ENCODE measurements around the gene CSMD2. TPM values are rescaled to one million over a fixed set of nuclear protein-coding genes. Genes with fewer than 3 reads are reported as not detected.
"Not testable (repeated sequence)": the region's sequence is repeated elsewhere in the genome, so short reads cannot be mapped to it uniquely, and the experiment has no call there.

Gene CSMD2
- total RNA-seq, 1 experiment from 2014 or later, result not detected

- no peak for DNase-seq (ENCODE audit: extremely low read depth, low read depth)
Observed at GRCh38 chr1:33527934-33528333, 637.1 kb downstream of the CSMD2 start.

DNA sequence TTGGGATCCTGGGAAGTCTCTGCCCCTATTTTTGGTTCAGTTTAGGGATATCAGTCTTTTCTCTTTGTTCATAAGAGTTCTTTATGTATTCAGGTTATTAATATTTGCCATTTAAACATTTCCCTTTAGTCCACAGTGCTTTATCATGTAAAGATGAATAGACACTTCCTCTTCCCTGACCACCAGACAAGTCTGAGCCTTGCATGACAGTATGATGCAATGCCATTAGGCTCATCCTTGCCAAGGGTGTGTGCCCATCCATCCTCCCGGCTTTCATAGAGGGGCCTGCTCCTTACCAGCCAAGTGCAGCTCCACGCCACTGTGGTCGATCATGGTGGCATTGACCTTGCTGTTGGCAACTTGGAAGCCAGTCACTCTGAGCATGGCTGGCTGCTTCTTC is 640.4 kb downstream of the CSMD2 start:
- no peak for DNase-seq (ENCODE audit: extremely low read depth, low read depth)

DNA sequence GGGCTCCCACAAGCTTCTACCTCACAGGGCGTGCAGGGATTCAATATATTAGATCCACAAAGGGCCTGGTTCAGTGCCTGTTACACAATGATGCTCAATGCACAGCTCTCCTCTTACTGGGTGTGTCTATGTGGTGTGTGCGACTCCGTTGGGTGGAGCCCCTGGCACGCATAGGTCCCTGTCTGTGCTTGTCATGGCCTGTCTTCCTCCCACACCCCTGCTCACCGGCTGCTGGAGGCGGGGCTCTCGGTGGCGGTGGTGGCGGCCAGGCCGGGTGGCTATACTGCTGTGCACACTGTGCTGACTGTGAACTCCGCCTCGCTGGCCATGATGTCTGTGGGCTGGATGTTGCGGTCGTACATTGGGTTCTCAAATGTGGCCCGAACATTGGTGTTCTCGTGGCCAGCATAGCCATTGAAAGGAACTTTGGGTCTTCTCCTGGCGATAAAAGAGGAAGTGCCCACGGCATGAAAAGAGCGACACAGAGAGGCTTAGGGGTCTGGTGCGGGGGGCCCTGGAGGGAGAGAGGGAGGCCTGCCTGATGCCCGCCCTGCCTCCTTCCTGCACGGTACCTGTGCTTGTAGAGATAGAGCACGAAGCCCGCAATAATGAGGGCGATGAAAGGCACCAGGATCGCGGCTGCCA is 645.7 kb downstream of the CSMD2 start:
- DNase-seq (ENCODE audit: extremely low read depth, low read depth), result no peak

- no peak for DNase-seq (ENCODE audit: extremely low read depth, low read depth)
Observed at GRCh38 chr1:33517596-33518250, 647.3 kb downstream of the CSMD2 start.

DNA sequence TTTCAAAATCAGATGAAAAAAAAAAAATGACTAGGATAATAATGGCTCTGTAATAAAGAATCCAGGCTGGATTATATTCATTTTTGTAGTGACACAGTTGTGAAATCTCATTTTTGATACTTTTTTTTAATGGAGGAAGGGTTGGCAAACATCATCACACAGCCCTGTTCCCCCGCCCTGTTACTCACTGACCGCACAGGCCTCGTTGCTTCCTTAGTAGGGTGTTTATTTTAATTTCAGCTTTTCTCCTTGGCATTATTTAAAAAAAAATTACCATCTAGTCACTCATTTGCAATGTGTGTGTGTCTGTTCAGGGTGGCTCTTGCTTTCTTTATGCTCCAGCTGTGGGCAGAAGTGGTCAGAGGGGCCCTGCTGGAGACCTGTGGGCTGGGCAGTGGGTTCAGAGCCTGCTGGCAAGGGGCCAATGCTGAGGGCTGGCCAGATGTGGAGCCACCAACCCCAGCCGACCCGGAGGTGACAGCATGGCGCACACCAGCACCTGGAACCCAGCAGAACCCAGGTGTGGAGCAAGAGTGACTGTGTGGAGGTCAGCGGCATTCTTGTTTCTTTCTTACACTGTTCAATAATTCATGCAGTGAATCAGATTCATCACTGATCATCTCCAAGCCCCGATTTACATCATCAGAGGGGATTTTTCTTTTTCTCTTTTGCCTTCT is 648.0 kb downstream of the CSMD2 start:
- DNase-seq (ENCODE audit: extremely low read depth, low read depth), result no peak

- DNase-seq (ENCODE audit: extremely low read depth, low read depth), result no peak
Observed at GRCh38 chr1:33516428-33516827, 648.6 kb downstream of the CSMD2 start.

- DNase-seq (ENCODE audit: extremely low read depth, low read depth), result no peak
Observed at GRCh38 chr1:33515607-33516006, 649.4 kb downstream of the CSMD2 start.

DNA sequence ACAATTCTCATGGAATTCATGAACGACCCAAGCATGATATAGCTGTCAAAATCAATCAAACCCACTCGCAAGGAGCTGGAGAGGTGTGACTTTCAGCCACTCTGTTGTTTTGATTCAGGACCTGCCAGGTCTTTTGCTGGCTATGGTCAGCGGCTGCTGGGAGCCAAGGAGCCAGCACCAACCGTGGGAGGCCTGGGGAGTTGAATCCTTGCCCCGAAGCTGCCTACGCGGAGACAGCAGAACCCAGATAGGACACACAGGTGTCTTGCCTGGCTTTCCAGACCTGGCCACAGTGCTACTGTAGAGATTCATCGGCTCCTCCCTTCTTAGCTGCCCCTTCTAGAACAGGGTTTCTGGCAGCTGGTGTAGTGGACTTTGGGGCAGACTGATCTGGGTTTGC is 649.9 kb downstream of the CSMD2 start:
- no peak for DNase-seq (ENCODE audit: extremely low read depth, low read depth)

DNA sequence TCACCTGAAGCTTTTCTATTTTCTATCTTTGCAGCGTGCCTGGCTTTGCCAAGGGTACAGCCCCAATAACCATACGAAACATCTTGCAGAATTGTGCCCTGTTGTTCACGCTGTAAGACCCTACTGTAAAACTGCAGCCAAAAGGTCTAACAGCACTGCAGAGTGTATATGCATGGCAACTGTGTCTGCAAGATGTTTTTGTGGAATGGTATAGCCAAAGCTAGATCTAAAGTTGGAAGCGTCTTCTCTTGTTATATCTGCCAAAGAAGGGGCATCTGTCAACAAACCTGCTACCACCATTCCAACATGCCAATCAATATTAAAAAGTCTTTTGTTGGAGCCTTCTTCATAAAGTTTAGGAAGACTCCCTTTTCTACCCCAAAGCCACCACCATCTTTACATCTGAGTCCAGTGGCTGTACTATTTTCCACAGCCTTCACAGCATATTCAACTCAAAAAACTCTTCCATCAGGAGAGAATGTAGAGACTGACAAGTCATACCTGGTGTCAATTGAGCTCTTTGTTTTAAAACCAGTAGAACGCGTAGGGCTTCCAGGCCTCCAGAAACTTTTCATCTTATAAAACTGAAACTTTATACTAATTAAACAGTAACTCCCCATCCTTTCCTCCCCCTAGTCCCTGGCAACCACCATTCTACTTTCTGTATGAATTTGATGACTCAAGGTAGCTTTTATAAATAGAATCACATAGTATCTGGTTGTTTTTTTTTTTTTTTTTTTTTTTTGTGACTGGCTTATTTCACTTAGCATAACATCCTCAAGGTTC is 652.6 kb downstream of the CSMD2 start:
- no peak for DNase-seq (ENCODE audit: extremely low read depth, low read depth)

DNA sequence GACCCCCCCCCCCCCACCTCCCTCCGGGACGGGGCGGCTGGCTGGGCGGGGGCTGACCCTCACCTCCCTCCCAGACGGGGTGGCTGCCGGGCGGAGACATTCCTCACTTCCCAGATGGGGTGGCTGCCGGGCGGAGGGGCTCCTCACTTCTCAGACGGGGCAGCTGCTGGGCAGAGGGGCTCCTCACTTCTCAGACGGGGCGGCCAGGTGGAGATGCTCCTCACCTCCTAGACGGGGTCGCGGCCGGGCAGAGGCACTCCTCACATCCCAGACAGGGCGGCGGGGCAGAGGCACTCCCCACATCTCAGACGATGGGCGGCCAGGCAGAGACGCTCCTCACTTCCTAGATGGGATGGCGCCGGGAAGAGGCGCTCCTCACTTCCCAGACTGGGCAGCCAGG is 655.8 kb downstream of the CSMD2 start:
- DNase-seq (ENCODE audit: extremely low read depth, low read depth), result not testable (repeated sequence)

GRCh38 chr1:33508151-33508550 is 656.9 kb downstream of the CSMD2 start:
- DNase-seq (ENCODE audit: extremely low read depth, low read depth), result no peak

- DNase-seq (ENCODE audit: extremely low read depth, low read depth), result no peak
Observed at GRCh38 chr1:33507661-33508060, 657.4 kb downstream of the CSMD2 start.

- DNase-seq (ENCODE audit: extremely low read depth, low read depth), result no peak
Observed at GRCh38 chr1:33503506-33503905, 661.5 kb downstream of the CSMD2 start.

DNA sequence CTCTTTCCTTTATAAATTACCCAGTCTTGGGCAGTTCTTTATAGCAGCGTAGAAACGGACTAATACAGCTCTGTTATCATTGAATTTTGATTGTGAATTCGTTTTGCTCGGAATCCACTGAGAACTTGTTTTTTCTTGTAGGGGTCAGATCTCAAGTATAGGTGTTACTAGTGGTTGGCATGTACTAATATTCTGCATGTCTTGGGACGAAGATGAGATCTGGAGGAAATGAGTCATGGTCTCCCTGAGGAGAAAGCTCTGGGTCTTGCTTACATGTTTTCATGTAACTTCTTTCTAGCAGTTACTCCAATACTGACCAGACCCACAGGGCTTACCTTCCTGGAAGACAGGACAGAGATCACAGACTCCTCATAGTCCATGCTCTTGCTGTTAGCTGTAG is 662.3 kb downstream of the CSMD2 start:
- DNase-seq (ENCODE audit: extremely low read depth, low read depth), result no peak

- no peak for DNase-seq (ENCODE audit: extremely low read depth, low read depth)
Observed at GRCh38 chr1:33501774-33502173, 663.3 kb downstream of the CSMD2 start.

DNA sequence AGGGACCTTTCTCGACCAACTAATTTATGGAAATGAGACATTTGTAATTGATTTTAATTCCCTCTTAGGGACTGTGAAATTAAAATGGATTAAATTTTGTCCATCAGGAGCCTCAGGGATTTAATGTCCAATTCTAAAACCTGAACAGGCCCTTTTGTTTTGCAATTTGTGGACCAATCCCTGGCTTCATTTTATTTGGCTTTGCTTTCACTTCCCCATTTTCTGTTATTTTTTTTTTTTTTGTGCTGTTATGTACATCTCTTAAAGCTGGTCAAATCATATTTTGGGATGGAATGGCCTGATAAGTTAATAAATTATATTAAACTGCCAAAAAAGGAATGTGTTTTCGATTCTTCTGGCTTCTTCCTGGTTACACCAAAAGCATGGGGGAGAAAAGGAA is 663.7 kb downstream of the CSMD2 start:
- no peak for DNase-seq (ENCODE audit: extremely low read depth, low read depth)

DNA sequence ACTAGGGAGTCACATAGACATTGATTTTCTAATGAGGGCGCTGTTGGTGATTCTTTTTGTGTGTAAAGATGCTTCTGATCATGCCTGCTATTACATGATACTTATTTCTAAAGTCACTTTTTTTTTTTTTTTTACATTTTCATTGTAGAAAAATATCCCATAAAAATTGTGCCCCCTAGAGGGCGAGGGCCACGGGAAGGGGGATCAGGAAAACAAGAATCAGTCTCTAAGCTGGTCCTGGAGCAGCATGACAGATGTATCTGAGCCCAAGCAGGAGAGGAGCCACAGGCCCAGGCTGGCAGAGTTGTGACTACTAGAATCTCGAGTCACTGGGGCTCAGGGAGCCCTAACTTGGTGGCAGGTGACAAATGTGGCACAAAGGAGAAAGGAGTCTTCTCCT is 664.5 kb downstream of the CSMD2 start:
- no peak for DNase-seq (ENCODE audit: extremely low read depth, low read depth)

DNA sequence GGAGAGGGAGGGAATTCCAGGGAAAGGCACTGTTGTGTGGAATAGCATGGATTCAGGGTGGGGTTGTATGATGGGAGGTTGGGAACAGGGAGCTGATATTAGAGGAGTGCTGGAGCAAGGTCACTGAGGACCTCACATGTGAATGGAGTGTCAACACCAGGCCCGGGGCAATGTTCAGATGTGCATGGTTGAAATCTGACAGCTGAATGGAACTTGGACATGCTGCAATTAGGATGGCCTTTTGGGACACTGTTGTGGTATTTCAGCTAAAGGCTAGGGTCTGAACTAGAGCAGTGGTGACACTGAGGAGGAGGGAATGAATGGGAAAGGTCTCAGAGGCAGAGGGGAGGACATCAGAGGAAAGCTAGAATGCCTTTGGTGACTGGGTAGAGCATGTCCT is 667.6 kb downstream of the CSMD2 start:
- DNase-seq (ENCODE audit: extremely low read depth, low read depth), result no peak

DNA sequence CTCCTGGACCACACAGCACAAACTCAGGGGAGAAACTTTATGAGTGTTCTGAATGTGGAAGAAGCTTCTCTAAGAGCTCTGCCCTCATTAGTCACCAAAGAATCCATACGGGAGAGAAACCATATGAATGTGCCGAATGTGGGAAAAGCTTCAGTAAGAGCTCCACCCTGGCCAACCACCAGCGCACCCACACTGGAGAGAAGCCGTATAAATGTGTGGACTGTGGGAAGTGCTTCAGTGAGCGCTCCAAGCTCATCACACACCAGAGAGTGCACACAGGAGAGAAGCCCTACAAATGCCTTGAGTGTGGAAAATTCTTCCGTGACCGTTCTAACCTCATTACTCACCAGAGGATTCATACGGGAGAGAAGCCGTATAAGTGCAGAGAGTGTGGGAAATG is 670.1 kb downstream of the CSMD2 start:
- no peak for DNase-seq (ENCODE audit: extremely low read depth, low read depth)

- DNase-seq (ENCODE audit: extremely low read depth, low read depth), result no peak
Observed at GRCh38 chr1:33488624-33489023, 676.4 kb downstream of the CSMD2 start.

DNA sequence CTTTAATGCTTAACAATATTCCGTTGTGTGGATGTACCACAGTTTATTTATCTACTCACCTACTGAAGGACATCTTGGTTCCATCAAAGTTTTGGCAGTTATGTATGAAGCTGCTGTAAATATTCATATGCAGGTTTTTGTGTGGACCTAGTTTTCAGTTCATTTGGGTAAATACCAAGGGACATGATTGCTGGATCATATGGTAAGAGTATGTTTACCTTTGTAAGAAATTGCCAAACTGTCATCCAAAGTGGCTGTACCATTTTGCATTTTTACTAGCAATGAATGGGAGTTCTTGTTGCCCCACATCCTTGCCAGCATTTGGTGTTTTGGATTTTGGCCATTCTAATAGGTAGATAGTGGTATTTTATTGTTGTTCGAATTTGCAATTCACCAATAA is 682.6 kb downstream of the CSMD2 start:
- no peak for DNase-seq (ENCODE audit: extremely low read depth, low read depth)

Measured in NCI-H460 (cell line).